ENCODE results near the gene ILK.

Gene ILK

GRCh38 chr11:6607190-6607795 lies 3.7 kb downstream of the ILK start:
- no peak for DNase-seq

- no peak for DNase-seq
These were observed 4.4 kb downstream of the ILK start for GRCh38 chr11:6608011-6608410.

- DNase-seq: no peak
These were observed 5.3 kb downstream of the ILK start for GRCh38 chr11:6608726-6609501.

- DNase-seq: no peak
These were observed 6.0 kb downstream of the ILK start for GRCh38 chr11:6609502-6610015.

- no peak for DNase-seq
These were observed 7.0 kb downstream of the ILK start for GRCh38 chr11:6610591-6610990.

GRCh38 chr11:6611092-6611962 lies 7.8 kb downstream of the ILK start:
- DNase-seq: no peak

- DNase-seq: no peak
These were observed 8.3 kb downstream of the ILK start for GRCh38 chr11:6611963-6612212.

- peak; percentile 96 for DNase-seq
These were observed 8.9 kb downstream of the ILK start, which contains the start of gene TAF10 for GRCh38 chr11:6612213-6613041. TSS of gene TAF10 (minus strand) at chr11:6612216. CDS start at chr11:6612189, 27 bp downstream.

GRCh38 chr11:6613496-6613895 lies 9.9 kb downstream of the ILK start:
- DNase-seq: no peak

- DNase-seq: no peak
These were observed 10.9 kb downstream of the ILK start for GRCh38 chr11:6614446-6614845.

- DNase-seq: no peak
These were observed 11.5 kb downstream of the ILK start for GRCh38 chr11:6615046-6615445.

- no peak for DNase-seq
These were observed 12.5 kb downstream of the ILK start for GRCh38 chr11:6615882-6616585.

GRCh38 chr11:6616596-6617250 lies 13.1 kb downstream of the ILK start:
- DNase-seq: no peak

GRCh38 chr11:6617315-6617781 lies 13.8 kb downstream of the ILK start:
- DNase-seq: no peak

GRCh38 chr11:6618117-6619003 lies 14.8 kb downstream of the ILK start:
- no peak for DNase-seq

- peak; percentile 94 for DNase-seq
These were observed 15.6 kb downstream of the ILK start, which contains the start of gene TPP1 for GRCh38 chr11:6619004-6619745. TSS of gene TPP1 (minus strand) at chr11:6619422. CDS start at chr11:6619400, 22 bp downstream.

GRCh38 chr11:6620636-6621035 lies 17.1 kb downstream of the ILK start:
- DNase-seq: no peak

- DNase-seq: no peak
These were observed 18.2 kb downstream of the ILK start for GRCh38 chr11:6621711-6622211.

All from NCI-H345 (cell line).